Measurements from ENCODE around the gene GPR132. TPM values are rescaled to one million over a fixed set of nuclear protein-coding genes. Genes with fewer than 3 reads are reported as not detected.

GPR132 gene, protein sequence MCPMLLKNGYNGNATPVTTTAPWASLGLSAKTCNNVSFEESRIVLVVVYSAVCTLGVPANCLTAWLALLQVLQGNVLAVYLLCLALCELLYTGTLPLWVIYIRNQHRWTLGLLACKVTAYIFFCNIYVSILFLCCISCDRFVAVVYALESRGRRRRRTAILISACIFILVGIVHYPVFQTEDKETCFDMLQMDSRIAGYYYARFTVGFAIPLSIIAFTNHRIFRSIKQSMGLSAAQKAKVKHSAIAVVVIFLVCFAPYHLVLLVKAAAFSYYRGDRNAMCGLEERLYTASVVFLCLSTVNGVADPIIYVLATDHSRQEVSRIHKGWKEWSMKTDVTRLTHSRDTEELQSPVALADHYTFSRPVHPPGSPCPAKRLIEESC
- under 0.01 TPM in 1 of 2 replicates, not detected in the other for total RNA-seq

DNA sequence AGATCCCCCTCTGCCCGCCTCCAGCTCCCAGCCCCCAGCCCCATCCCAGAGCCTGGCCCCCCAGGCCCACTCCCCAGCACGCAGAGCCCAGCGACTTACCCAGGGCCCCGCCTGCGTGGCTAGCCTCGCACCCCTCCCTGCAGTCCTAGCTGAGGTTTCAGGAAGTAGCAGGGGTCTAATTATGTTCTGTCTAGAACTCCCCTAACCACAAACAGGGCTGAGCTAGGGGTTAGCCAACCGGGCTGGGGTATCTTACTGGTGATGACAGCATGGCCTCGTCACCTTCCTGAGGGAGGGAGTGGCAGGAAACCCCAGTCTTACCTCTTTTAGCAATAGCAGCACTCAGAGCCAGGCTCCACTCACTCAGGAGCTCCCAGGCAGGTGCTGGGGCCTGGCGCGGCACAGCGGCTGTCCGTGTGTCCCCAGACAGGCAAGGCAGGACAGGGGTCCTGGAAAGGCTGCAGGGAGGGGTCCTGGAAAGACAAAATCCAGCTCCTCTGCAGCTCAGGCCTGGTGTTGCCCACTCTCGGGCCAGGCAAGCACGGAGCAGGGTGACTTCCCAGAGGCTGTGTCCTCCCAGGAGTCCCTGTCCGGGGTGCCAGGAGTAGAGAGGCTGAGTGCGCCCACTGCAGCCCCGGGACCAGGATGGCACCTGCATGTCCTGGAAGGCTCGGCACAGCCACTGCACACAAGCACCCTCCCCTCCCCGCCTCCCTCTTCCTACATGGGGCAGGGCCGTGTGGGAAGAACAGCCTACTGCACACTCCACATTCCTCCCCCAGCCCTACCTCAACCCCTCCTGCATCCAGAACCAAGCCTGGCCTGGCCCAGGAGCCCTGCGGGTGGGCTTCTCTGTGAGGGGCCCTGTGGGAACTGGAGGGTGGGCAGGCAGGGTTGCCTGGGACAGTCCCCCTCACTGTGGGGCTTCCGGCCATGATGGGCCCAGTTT lies at the start of gene GPR132:
Gene GPR132, minus strand, starts transcription at position 151 of the 949 bp plus-strand sequence. CDS start 10,010 bp downstream, outside the sequence.

DNA sequence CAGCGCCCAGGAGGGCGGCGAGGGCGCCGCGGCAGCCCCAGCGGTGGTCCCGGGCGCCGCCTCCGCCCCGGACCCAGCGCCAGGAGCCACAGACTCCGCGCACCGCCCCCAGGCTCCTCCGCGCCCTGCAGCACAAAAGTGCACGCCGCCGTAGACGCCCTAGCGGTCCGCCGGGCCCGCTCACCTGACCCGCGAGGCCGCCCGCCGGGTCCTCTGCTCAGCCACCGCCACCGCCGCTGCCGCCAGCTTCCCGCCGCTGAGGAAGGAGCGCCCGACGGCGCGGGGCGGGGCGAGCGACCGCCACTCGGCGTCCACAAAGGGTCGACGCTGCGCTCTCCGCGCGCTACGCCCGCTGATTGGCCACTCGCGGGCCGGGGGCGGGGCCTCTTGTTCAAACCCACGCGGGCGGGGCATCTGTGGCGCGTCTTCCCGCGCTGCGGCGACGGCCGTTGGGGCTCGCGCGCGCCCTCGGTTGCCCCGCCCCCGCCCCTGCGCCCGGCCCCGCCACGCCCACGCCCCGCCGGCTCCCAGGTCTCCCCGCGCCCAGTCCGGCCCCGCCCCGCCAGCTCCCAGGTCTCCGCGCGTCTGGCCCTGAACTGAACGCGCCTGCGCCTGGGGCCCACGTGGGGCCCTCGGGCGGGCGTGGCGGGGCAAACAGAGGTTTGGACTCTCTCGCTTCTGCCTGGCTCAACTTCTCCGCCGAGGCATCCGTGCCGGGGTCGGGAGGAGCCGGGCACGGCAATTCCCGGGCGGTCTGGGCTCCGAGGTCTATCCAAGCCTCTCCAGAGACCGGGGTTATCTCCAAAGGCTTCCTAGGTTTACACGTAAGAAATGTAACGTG lies 44.2 kb downstream of the GPR132 start, which contains the start of gene CDCA4:
Gene CDCA4, minus strand, starts transcription at position 269 of the 841 bp plus-strand sequence. CDS start 9,154 bp downstream, outside the sequence.

Small RNA genes lying within 50 kb of the gene (small RNA-seq; reads per million reads assigned to genes)
- not detected for gene AL512356.2 (ENCODE audit: low replicate concordance)

Other genes with a start within 250 kb of the GPR132 start
- 30.2 and 42.5 TPM in 2 replicates for gene CEP170B, start 200.2 kb downstream of the GPR132 start, total RNA-seq
- gene PLD4, start 140.6 kb downstream of the GPR132 start, total RNA-seq: under 0.01 TPM in 1 of 2 replicates, not detected in the other
- 9.2 and 69.4 TPM in 2 replicates for gene AHNAK2, start 87.1 kb downstream of the GPR132 start, total RNA-seq
- gene CLBA1, start 79.6 kb downstream of the GPR132 start, total RNA-seq: 10.6 and 12.0 TPM in 2 replicates
- 12.0 and 76.7 TPM in 2 replicates for gene CDCA4, start 44.3 kb downstream of the GPR132 start, total RNA-seq
- 1.4 and 1.5 TPM in 2 replicates for gene JAG2, start 103.3 kb upstream of the GPR132 start, total RNA-seq
- gene NUDT14, start 115.9 kb upstream of the GPR132 start, total RNA-seq: 11.2 and 32.6 TPM in 2 replicates
- 52.7 and 106 TPM in 2 replicates for gene BTBD6, start 183.1 kb upstream of the GPR132 start, total RNA-seq
- 33.3 and 50.1 TPM in 2 replicates for gene BRF1, start 235.6 kb upstream of the GPR132 start, total RNA-seq
- 57.3 and 62.3 TPM in 2 replicates for gene PACS2, start 249.3 kb upstream of the GPR132 start, total RNA-seq

All from placental pericyte (primary cell).